Measurements from ENCODE around the gene TPX2.
"Not testable (repeated sequence)": the region's sequence is repeated elsewhere in the genome, so short reads cannot be mapped to it uniquely, and the experiment has no call there.

The TPX2 gene

GRCh38 chr20:31720486-31721407 is 18.3 kb upstream of the TPX2 start:
- peak in 1 of 2 donors; percentile 37 for DNase-seq

GRCh38 chr20:31721408-31722256 is 17.5 kb upstream of the TPX2 start:
- peak; percentile 42 to 44 for DNase-seq

GRCh38 chr20:31722257-31723068 is 16.6 kb upstream of the TPX2 start, which contains the start of gene BCL2L1:
Gene BCL2L1 (minus strand): TSS chr20:31722868. CDS start chr20:31722218, 650 bp downstream.
- DNase-seq = peak; percentile 75 to 82

- DNase-seq = no peak
Observed at GRCh38 chr20:31723069-31723318, 16.1 kb upstream of the TPX2 start.

GRCh38 chr20:31723319-31724078 is 15.6 kb upstream of the TPX2 start:
- peak; percentile 98 for DNase-seq

GRCh38 chr20:31731321-31731717 is 7.8 kb upstream of the TPX2 start:
- DNase-seq = no peak

- DNase-seq = no peak
Observed at GRCh38 chr20:31739550-31739977, 474 bp downstream of the TPX2 start.

GRCh38 chr20:31740208-31740607 is 1.1 kb downstream of the TPX2 start:
- no peak for DNase-seq

- no peak for DNase-seq
Observed at GRCh38 chr20:31740656-31741323, 1.7 kb downstream of the TPX2 start.

- no peak for DNase-seq
Observed at GRCh38 chr20:31746068-31746878, 7.2 kb downstream of the TPX2 start.

GRCh38 chr20:31747028-31747427 is 7.9 kb downstream of the TPX2 start:
- not testable (repeated sequence) for DNase-seq

GRCh38 chr20:31747640-31748039 is 8.6 kb downstream of the TPX2 start:
- DNase-seq = no peak

- DNase-seq = no peak
Observed at GRCh38 chr20:31749223-31749622, 10.1 kb downstream of the TPX2 start.

- DNase-seq = no peak
Observed at GRCh38 chr20:31751126-31751525, 12.0 kb downstream of the TPX2 start.

- no peak for DNase-seq
Observed at GRCh38 chr20:31757254-31757653, 18.2 kb downstream of the TPX2 start.

GRCh38 chr20:31758521-31758920 is 19.4 kb downstream of the TPX2 start:
- DNase-seq = no peak

GRCh38 chr20:31758991-31759390 is 19.9 kb downstream of the TPX2 start:
- DNase-seq = no peak

- no peak for DNase-seq
Observed at GRCh38 chr20:31759836-31760518, 20.9 kb downstream of the TPX2 start.

GRCh38 chr20:31760519-31761240 is 21.6 kb downstream of the TPX2 start:
- no peak for DNase-seq
